Measurements from ENCODE around the gene ZBTB17.

- TF ChIP-seq, protein P1, sequence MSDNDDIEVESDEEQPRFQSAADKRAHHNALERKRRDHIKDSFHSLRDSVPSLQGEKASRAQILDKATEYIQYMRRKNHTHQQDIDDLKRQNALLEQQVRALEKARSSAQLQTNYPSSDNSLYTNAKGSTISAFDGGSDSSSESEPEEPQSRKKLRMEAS (IDR thresholded peaks at IDR 0.05), result no peak
- no peak for TF ChIP-seq CEBPB (IDR thresholded peaks at IDR 0.05)
- TF ChIP-seq, protein P2, sequence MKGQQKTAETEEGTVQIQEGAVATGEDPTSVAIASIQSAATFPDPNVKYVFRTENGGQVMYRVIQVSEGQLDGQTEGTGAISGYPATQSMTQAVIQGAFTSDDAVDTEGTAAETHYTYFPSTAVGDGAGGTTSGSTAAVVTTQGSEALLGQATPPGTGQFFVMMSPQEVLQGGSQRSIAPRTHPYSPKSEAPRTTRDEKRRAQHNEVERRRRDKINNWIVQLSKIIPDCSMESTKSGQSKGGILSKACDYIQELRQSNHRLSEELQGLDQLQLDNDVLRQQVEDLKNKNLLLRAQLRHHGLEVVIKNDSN (IDR thresholded peaks at IDR 0.05), result no peak
- TF ChIP-seq EP300 (IDR thresholded peaks at IDR 0.05; ENCODE audit: borderline replicate concordance), result no peak
- no peak for TF ChIP-seq RAD21 (IDR thresholded peaks at IDR 0.05; ENCODE audit: low read depth)
- no peak for TF ChIP-seq REST (IDR thresholded peaks at IDR 0.05; ENCODE audit: low read depth)
- TF ChIP-seq YY1 (IDR thresholded peaks at IDR 0.05; ENCODE audit: low read depth), result no peak
- no peak for TF ChIP-seq NFIC (IDR thresholded peaks at IDR 0.05)
- TF ChIP-seq CREB1 (IDR thresholded peaks at IDR 0.05; ENCODE audit: low read depth), result no peak
- no peak for TF ChIP-seq TEAD4 (IDR thresholded peaks at IDR 0.05)
- TF ChIP-seq EGR1 (IDR thresholded peaks at IDR 0.05), result no peak
- TF ChIP-seq FOXM1 (IDR thresholded peaks at IDR 0.05; ENCODE audit: borderline replicate concordance, low read depth), result no peak
Observed at GRCh38 chr1:15931884-15932283, 44.0 kb downstream of the ZBTB17 start.

Measured in Ishikawa (cell line).